Peyer's patch (tissue), 4 donors: ENCODE results near the gene DENND4C.
"Not testable (repeated sequence)": the region's sequence is repeated elsewhere in the genome, so short reads cannot be mapped to it uniquely, and the experiment has no call there.

Experiments used
- POLR2A ChIP-seq, 2 donors: fragments of 450-650 bp; IDR thresholded peaks; one replicate each; pipeline ENCODE4 v1.5.1; 2017; ENCODE audit warnings: antibody characterized with exemption in 2 of 2, mild to moderate bottlenecking in 2 of 2, moderate library complexity in 2 of 2
- TF ChIP-seq, protein P1 (sequence below), 6 experiments: fragments of 450-650 bp in 4 of 6; fragments of 200-600 bp in 2 of 6; sonication (generic) in 1 of 6; IDR thresholded peaks; one replicate each; pipeline ENCODE4 v1.5.1; 2017 to 2019; ENCODE audit warnings: antibody characterized with exemption in 6 of 6, mild to moderate bottlenecking in 3 of 6, moderate library complexity in 1 of 6

DNA sequence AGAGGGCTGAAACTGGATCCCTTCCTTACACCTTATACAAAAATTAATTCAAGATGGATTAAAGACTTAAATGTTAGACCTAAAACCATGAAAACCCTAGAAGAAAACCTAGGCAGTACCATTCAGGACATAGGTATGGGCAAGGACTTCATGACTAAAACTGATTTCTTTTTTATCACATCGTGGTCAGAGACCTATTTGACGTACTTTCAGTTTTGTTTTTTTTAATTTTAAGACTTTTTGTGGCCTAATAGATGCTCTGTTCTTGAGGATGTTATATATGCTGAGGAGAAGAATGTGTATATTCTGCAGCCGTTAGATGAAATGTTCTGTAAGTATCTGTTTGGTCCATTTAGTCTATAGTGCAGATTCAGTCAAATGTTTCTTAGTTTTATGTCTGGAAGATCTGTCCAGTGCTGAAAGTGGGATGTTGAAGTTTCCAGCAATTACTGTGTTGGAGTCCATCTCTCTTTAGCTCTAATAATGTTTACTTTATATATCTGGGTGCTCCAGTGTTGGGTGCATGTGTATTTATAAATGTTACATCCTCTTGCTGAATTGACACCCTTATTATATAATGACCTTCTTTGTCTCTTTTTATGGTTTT, 36.4 kb downstream of the DENND4C start:
- not testable (repeated sequence) for TF ChIP-seq POLR2A (IDR thresholded peaks at IDR 0.05)
- TF ChIP-seq, protein P1, sequence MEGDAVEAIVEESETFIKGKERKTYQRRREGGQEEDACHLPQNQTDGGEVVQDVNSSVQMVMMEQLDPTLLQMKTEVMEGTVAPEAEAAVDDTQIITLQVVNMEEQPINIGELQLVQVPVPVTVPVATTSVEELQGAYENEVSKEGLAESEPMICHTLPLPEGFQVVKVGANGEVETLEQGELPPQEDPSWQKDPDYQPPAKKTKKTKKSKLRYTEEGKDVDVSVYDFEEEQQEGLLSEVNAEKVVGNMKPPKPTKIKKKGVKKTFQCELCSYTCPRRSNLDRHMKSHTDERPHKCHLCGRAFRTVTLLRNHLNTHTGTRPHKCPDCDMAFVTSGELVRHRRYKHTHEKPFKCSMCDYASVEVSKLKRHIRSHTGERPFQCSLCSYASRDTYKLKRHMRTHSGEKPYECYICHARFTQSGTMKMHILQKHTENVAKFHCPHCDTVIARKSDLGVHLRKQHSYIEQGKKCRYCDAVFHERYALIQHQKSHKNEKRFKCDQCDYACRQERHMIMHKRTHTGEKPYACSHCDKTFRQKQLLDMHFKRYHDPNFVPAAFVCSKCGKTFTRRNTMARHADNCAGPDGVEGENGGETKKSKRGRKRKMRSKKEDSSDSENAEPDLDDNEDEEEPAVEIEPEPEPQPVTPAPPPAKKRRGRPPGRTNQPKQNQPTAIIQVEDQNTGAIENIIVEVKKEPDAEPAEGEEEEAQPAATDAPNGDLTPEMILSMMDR (IDR thresholded peaks at IDR 0.05) = not testable (repeated sequence)
